Endodermal cell (in vitro differentiated cells): ENCODE results near the gene OVOL2. TPM values are rescaled to one million over a fixed set of nuclear protein-coding genes. Genes with fewer than 3 reads are reported as not detected.

Experiments
- DNase-seq: peaks from one replicate; pipeline ENCODE4 v3.0.0-alpha.2; 2017
- H3K27ac ChIP-seq: 2 replicates; pipeline ENCODE4 v1.5.1; 2013; ENCODE audit warnings: mild to moderate bottlenecking, low read depth, low read length, moderate library complexity
- H3K27me3 ChIP-seq: 2 replicates; pipeline ENCODE4 v1.6.1; 2013; ENCODE audit warnings: mild to moderate bottlenecking, low read length, moderate library complexity; ENCODE audit not compliant: insufficient read depth, control insufficient read depth, poor library complexity, severe bottlenecking
- H3K36me3 ChIP-seq: 2 replicates; pipeline ENCODE4 v1.7.0; 2013; ENCODE audit warnings: mild to moderate bottlenecking, low read length, moderate library complexity; ENCODE audit not compliant: control insufficient read depth, insufficient read depth
- H3K4me1 ChIP-seq: one replicate; pipeline ENCODE4 v1.7.0; 2013; ENCODE audit warnings: low read length; ENCODE audit not compliant: control insufficient read depth, insufficient read depth
- H3K4me3 ChIP-seq: 2 replicates; pipeline ENCODE4 v1.5.1; 2013; ENCODE audit warnings: mild to moderate bottlenecking, low read length, moderate library complexity
- H3K9ac ChIP-seq: 2 replicates; pipeline ENCODE4 v1.6.1; 2013; ENCODE audit warnings: mild to moderate bottlenecking, low read length, moderate library complexity; ENCODE audit not compliant: poor library complexity, severe bottlenecking; ENCODE audit errors: extremely low read depth
- H3K9me3 ChIP-seq: 2 replicates; pipeline ENCODE4 v1.6.1; 2013; ENCODE audit warnings: mild to moderate bottlenecking, low read length, moderate library complexity; ENCODE audit not compliant: control insufficient read depth
- H3K27ac Mint-ChIP-seq: 2 replicates; pipeline ENCODE4 v1.8.0; 2020; ENCODE audit warnings: mixed read lengths
- H3K27me3 Mint-ChIP-seq: 2 replicates; pipeline ENCODE4 v1.8.0; 2021; ENCODE audit warnings: mild to moderate bottlenecking, mixed read lengths; ENCODE audit not compliant: insufficient read depth
- H3K36me3 Mint-ChIP-seq: 2 replicates; pipeline ENCODE4 v1.8.0; 2020; ENCODE audit warnings: low read depth, mixed read lengths
- H3K4me1 Mint-ChIP-seq: 2 replicates; pipeline ENCODE4 v1.8.0; 2020; ENCODE audit warnings: mixed read lengths
- H3K4me3 Mint-ChIP-seq: 2 replicates; pipeline ENCODE4 v1.8.0; 2020; ENCODE audit warnings: mild to moderate bottlenecking, moderate library complexity, mixed read lengths
- H3K9me3 Mint-ChIP-seq: 2 replicates; pipeline ENCODE4 v1.8.0; 2020; ENCODE audit warnings: mild to moderate bottlenecking, mixed read lengths
- CTCF ChIP-seq: fragments of 200-600 bp; sonication (generic); conservative IDR thresholded peaks from 2 replicates; pipeline ENCODE4 v1.5.0; 2021; ENCODE audit warnings: antibody characterized with exemption, mild to moderate bottlenecking
- WGBS, 2 experiments: methylation state at CpG; one replicate each; pipeline versions ENCODE4 v1.1.5 to v1.1.7; 2013; ENCODE audit warnings: missing lambda C conversion rate in 2 of 2, mixed read lengths in 1 of 2; ENCODE audit not compliant: insufficient coverage in 1 of 2, insufficient read length in 1 of 2; 5-methylcytosine and 5-hydroxymethylcytosine counted together
- total RNA-seq, 2 donors: library from RNA; stranded (reverse); fragmentation: NEBNext Ultra II Directional in 1 of 2; extraction: Animal tissue kit (Norgen Biotek cat#: 25700) in 1 of 2; gene quantifications; 2 replicates in 1 of 2; 3 replicates in 1 of 2; pipeline ENCODE4 v1.2.1, GENCODE V29; 2021

The OVOL2 gene
- total RNA-seq, 2 donors from 2014 or later = 15.3 to 17.0 TPM

- TF ChIP-seq CTCF = no peak
- no peak for DNase-seq
- Mint-ChIP-seq H3K36me3 (peaks cover 33% of the 10 kb centered on the region), H3K9me3 (no peaks in the 10 kb centered on the region), H3K4me3 (no peak overlapping the region), H3K27me3 (peaks cover 9% of the 10 kb centered on the region), H3K4me1 (peaks cover 18% of the 10 kb centered on the region), H3K27ac (no peak overlapping the region)
- peaks cover 3% of the 10 kb centered on the region for H3K4me1 ChIP-seq
- peaks cover 22% of the 10 kb centered on the region for H3K27me3 ChIP-seq
- 95% methylated on average over 1 of the region's 1 CpG; no CpG with 5 or more reads in 1 of the 2 experiments for WGBS, 2 experiments
- no peaks in the 10 kb centered on the region for H3K9me3 ChIP-seq
- no peak overlapping the region for H3K27ac ChIP-seq
- no peak overlapping the region for H3K4me3 ChIP-seq
- H3K36me3 ChIP-seq = no peaks in the 10 kb centered on the region
- no peak overlapping the region for H3K9ac ChIP-seq
Observed at GRCh38 chr20:18050628-18051027, 7.1 kb downstream of the OVOL2 start.

- Histone ChIP-seq H3K36me3 (no peaks in the 10 kb centered on the region), H3K9ac (no peak overlapping the region), H3K4me3 (no peak overlapping the region), H3K9me3 (no peaks in the 10 kb centered on the region), H3K4me1 (no peaks in the 10 kb centered on the region), H3K27ac (no peak overlapping the region), H3K27me3 (no peaks in the 10 kb centered on the region)
- H3K27me3 Mint-ChIP-seq = no peaks in the 10 kb centered on the region
- peaks cover 14% of the 10 kb centered on the region for H3K4me1 Mint-ChIP-seq
- H3K27ac Mint-ChIP-seq = no peak overlapping the region
- DNase-seq = no peak
- no peaks in the 10 kb centered on the region for H3K9me3 Mint-ChIP-seq
- peaks cover 42% of the 10 kb centered on the region for H3K36me3 Mint-ChIP-seq
- H3K4me3 Mint-ChIP-seq = no peak overlapping the region
- TF ChIP-seq CTCF = no peak
- 84 to 85% methylated on average over 5 of the region's 5 CpGs for WGBS, 2 experiments
Observed at GRCh38 chr20:18048176-18048575, 9.5 kb downstream of the OVOL2 start.

- TF ChIP-seq CTCF = no peak
- Histone ChIP-seq H3K9me3 (no peaks in the 10 kb centered on the region), H3K4me1 (no peaks in the 10 kb centered on the region), H3K27ac (no peak overlapping the region), H3K27me3 (no peaks in the 10 kb centered on the region), H3K4me3 (no peak overlapping the region), H3K9ac (no peak overlapping the region), H3K36me3 (no peaks in the 10 kb centered on the region)
- Mint-ChIP-seq H3K9me3 (no peaks in the 10 kb centered on the region), H3K27ac (no peak overlapping the region), H3K4me3 (no peak overlapping the region), H3K4me1 (peaks cover 17% of the 10 kb centered on the region), H3K27me3 (no peaks in the 10 kb centered on the region), H3K36me3 (peaks cover 40% of the 10 kb centered on the region)
- 76 to 96% methylated on average over 3 to 4 of the region's 4 CpGs for WGBS, 2 experiments
- no peak for DNase-seq
Observed at GRCh38 chr20:18046535-18046934, 11.2 kb downstream of the OVOL2 start.
